22Rv1 (cell line): ENCODE results near the gene REPS1.

Experiments
- ZFX ChIP-seq: fragments of 450-650 bp; IDR thresholded peaks from 2 replicates; pipeline ENCODE4 v1.6.1; 2017; ENCODE audit warnings: antibody characterized with exemption, borderline replicate concordance
- TF ChIP-seq, protein P1 (sequence below): fragments of 450-650 bp; IDR thresholded peaks from 2 replicates; pipeline ENCODE4 v1.5.1; 2017; ENCODE audit warnings: mild to moderate bottlenecking

DNA sequence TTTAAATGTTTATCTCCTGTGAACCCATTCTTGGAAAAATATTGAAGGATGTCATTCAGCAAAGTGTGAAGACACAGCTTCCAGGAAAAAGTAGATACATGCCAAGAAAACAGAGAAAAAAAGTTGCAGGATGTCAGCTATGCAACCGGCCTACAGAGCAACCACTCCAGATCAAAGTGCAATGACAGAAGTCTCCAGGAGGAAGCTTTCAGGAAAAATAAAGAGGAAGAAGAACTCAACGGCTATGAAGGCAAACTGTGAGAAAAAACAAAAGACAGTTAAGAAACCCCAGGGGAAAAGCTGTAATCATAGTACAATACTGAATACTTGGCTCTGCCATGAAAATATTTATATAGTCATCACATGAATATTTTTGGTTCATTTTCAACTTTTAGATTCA is 30.6 kb downstream of the REPS1 start:
- TF ChIP-seq, protein P1, sequence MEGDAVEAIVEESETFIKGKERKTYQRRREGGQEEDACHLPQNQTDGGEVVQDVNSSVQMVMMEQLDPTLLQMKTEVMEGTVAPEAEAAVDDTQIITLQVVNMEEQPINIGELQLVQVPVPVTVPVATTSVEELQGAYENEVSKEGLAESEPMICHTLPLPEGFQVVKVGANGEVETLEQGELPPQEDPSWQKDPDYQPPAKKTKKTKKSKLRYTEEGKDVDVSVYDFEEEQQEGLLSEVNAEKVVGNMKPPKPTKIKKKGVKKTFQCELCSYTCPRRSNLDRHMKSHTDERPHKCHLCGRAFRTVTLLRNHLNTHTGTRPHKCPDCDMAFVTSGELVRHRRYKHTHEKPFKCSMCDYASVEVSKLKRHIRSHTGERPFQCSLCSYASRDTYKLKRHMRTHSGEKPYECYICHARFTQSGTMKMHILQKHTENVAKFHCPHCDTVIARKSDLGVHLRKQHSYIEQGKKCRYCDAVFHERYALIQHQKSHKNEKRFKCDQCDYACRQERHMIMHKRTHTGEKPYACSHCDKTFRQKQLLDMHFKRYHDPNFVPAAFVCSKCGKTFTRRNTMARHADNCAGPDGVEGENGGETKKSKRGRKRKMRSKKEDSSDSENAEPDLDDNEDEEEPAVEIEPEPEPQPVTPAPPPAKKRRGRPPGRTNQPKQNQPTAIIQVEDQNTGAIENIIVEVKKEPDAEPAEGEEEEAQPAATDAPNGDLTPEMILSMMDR, result no peak
- TF ChIP-seq ZFX, result no peak
